ENCODE results near the gene LTB. TPM values are rescaled to one million over a fixed set of nuclear protein-coding genes. Genes with fewer than 3 reads are reported as not detected.
"Not testable (repeated sequence)": the region's sequence is repeated elsewhere in the genome, so short reads cannot be mapped to it uniquely, and the experiment has no call there.

The LTB gene
- total and polyA plus RNA-seq, 2 donors = 128 to 337 TPM

GRCh38 chr6:31559958-31560696 lies 22.1 kb downstream of the LTB start:
- H3K4me1 ChIP-seq (ENCODE audit: control insufficient read depth in 2 of 2, insufficient read depth in 2 of 2, low read length in 2 of 2) = peaks cover 43 to 61% of the 10 kb centered on the region in 2 donors
- peak in 4 of 9 donors; percentile 44 to 78 (median 56) for DNase-seq (ENCODE audit: low read depth in 6 of 9, low spot score in 9 of 9)
- H3K36me3 ChIP-seq (ENCODE audit: control insufficient read depth in 2 of 2, insufficient read depth in 2 of 2, low read length in 1 of 2) = peaks cover 7 to 23% of the 10 kb centered on the region in 2 donors
- no peaks in the 10 kb centered on the region for H3K9me3 ChIP-seq (ENCODE audit: control insufficient read depth in 2 of 2, insufficient read depth in 1 of 2, low read length in 1 of 2)
- no peaks in the 10 kb centered on the region for H3K27me3 ChIP-seq (ENCODE audit: control insufficient read depth in 2 of 2, insufficient read depth in 1 of 2, low read length in 1 of 2)
- WGBS = 21% methylated on average over 7 of the region's 7 CpGs
- peak overlapping the region; percentile 61 to 85 for H3K27ac ChIP-seq (ENCODE audit: low read depth in 1 of 2, low read length in 1 of 2)
- H3K4me3 ChIP-seq (ENCODE audit: low read length in 2 of 2) = no peak overlapping the region

DNA sequence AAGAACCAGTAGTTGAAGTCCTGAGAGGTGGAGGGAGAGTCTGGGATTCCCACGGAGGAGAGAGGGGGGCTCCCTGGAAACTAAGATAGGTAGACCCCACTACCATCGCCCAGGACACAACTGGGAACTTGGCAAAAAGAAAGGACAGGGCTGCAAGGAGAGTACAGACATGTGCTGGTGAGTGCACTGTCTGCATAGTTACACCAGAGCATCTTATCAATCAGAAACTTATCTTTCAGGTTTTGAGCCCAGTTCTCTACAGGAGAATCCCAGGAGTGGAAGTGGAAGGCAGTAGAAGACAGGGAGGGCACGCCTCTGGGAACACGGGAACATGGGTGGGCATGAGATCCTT lies 22.6 kb downstream of the LTB start:
- peaks cover 43 to 61% of the 10 kb centered on the region in 2 donors for H3K4me1 ChIP-seq (ENCODE audit: control insufficient read depth in 2 of 2, insufficient read depth in 2 of 2, low read length in 2 of 2)
- 26% methylated on average over 4 of the region's 4 CpGs for WGBS
- no peaks in the 10 kb centered on the region for H3K27me3 ChIP-seq (ENCODE audit: control insufficient read depth in 2 of 2, insufficient read depth in 1 of 2, low read length in 1 of 2)
- H3K36me3 ChIP-seq (ENCODE audit: control insufficient read depth in 2 of 2, insufficient read depth in 2 of 2, low read length in 1 of 2) = peaks cover 7 to 23% of the 10 kb centered on the region in 2 donors
- no peak for DNase-seq (ENCODE audit: low read depth in 6 of 9, low spot score in 9 of 9)
- no peaks in the 10 kb centered on the region for H3K9me3 ChIP-seq (ENCODE audit: control insufficient read depth in 2 of 2, insufficient read depth in 1 of 2, low read length in 1 of 2)
- H3K27ac ChIP-seq (ENCODE audit: low read depth in 1 of 2, low read length in 1 of 2) = peak overlapping the region; percentile 6 to 85
- no peak overlapping the region for H3K4me3 ChIP-seq (ENCODE audit: low read length in 2 of 2)

DNA sequence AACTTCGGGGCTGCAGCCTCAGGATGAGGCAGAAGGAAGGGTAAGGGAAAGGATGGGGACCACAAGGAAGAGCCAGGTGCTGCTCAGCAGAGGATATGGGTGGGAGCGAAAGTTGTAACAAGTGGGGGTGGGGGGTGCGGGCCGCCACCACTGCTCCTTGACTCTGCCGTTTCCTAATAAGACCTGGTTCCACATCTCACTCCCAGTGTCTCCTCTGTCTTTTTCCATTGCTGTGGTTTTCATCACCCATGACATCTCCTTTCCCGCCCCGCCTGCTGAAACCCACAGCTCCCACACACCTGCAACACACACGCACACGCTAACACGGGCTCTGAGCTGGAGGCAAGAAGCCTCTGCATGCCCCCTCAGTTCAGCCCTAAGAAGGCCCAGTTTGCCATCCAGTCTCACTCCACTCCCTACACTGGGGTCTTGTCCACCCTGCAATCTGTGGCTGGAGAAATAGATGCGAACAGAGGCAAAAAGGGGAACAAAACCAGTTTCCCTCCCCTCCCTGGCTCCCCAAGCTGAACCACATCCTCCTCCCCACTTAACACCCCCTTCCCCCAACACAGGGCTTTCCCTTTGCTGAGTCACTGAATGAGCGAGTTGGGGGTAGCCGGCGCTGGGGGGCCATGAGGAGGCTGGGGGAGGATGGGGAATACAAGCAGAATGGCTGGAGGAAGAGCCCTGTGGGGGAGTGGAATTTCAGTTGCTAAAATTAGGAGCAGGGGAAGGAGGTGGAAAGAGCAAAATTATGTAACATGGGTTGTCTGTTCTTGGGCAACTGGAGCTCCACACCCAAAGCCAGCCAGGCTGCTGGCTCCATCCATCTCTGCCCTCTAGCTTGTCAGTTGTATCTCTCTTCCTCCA lies 23.4 kb downstream of the LTB start:
- peak overlapping the region; percentile 3 to 21 for H3K4me3 ChIP-seq (ENCODE audit: low read length in 2 of 2)

GRCh38 chr6:31558318-31558625 lies 24.0 kb downstream of the LTB start:
- no peak for DNase-seq (ENCODE audit: low read depth in 6 of 9, low spot score in 9 of 9)
- peak overlapping the region in 1 of 2 donors; percentile 21 for H3K4me3 ChIP-seq (ENCODE audit: low read length in 2 of 2)
- H3K9me3 ChIP-seq (ENCODE audit: control insufficient read depth in 2 of 2, insufficient read depth in 1 of 2, low read length in 1 of 2) = no peaks in the 10 kb centered on the region
- H3K36me3 ChIP-seq (ENCODE audit: control insufficient read depth in 2 of 2, insufficient read depth in 2 of 2, low read length in 1 of 2) = peaks cover 7 to 31% of the 10 kb centered on the region in 2 donors
- WGBS = 69% methylated on average over 8 of the region's 8 CpGs
- H3K4me1 ChIP-seq (ENCODE audit: control insufficient read depth in 2 of 2, insufficient read depth in 2 of 2, low read length in 2 of 2) = peaks cover 43 to 61% of the 10 kb centered on the region in 2 donors
- peak overlapping the region; percentile 71 to 85 for H3K27ac ChIP-seq (ENCODE audit: low read depth in 1 of 2, low read length in 1 of 2)
- no peaks in the 10 kb centered on the region for H3K27me3 ChIP-seq (ENCODE audit: control insufficient read depth in 2 of 2, insufficient read depth in 1 of 2, low read length in 1 of 2)

More for the DNA sequence above, 23.4 kb downstream of the LTB start:
- peak in 5 of 9 donors; percentile 66 to 86 (median 68) for DNase-seq (ENCODE audit: low read depth in 6 of 9, low spot score in 9 of 9)
- Histone ChIP-seq H3K4me1 (ENCODE audit: control insufficient read depth in 2 of 2, insufficient read depth in 2 of 2, low read length in 2 of 2) (peaks cover 43 to 61% of the 10 kb centered on the region in 2 donors), H3K9me3 (ENCODE audit: control insufficient read depth in 2 of 2, insufficient read depth in 1 of 2, low read length in 1 of 2) (no peaks in the 10 kb centered on the region), H3K36me3 (ENCODE audit: control insufficient read depth in 2 of 2, insufficient read depth in 2 of 2, low read length in 1 of 2) (peaks cover 7 to 27% of the 10 kb centered on the region in 2 donors), H3K27me3 (ENCODE audit: control insufficient read depth in 2 of 2, insufficient read depth in 1 of 2, low read length in 1 of 2) (no peaks in the 10 kb centered on the region), H3K27ac (ENCODE audit: low read depth in 1 of 2, low read length in 1 of 2) (peak overlapping the region; percentile 71 to 85)
- WGBS = 5% methylated on average over 14 of the region's 14 CpGs

- no peak for DNase-seq (ENCODE audit: low read depth in 6 of 9, low spot score in 9 of 9)
- H3K4me3 ChIP-seq (ENCODE audit: low read length in 2 of 2) = no peak overlapping the region
- H3K4me1 ChIP-seq (ENCODE audit: control insufficient read depth in 2 of 2, insufficient read depth in 2 of 2, low read length in 2 of 2) = peaks cover 43 to 61% of the 10 kb centered on the region in 2 donors
- H3K9me3 ChIP-seq (ENCODE audit: control insufficient read depth in 2 of 2, insufficient read depth in 1 of 2, low read length in 1 of 2) = no peaks in the 10 kb centered on the region
- 70% methylated on average over 24 of the region's 24 CpGs for WGBS
- H3K27ac ChIP-seq (ENCODE audit: low read depth in 1 of 2, low read length in 1 of 2) = peak overlapping the region; percentile 71 to 85
- peaks cover 7 to 34% of the 10 kb centered on the region in 2 donors for H3K36me3 ChIP-seq (ENCODE audit: control insufficient read depth in 2 of 2, insufficient read depth in 2 of 2, low read length in 1 of 2)
- no peaks in the 10 kb centered on the region for H3K27me3 ChIP-seq (ENCODE audit: control insufficient read depth in 2 of 2, insufficient read depth in 1 of 2, low read length in 1 of 2)
These were observed 24.5 kb downstream of the LTB start for GRCh38 chr6:31557443-31558317.

DNA sequence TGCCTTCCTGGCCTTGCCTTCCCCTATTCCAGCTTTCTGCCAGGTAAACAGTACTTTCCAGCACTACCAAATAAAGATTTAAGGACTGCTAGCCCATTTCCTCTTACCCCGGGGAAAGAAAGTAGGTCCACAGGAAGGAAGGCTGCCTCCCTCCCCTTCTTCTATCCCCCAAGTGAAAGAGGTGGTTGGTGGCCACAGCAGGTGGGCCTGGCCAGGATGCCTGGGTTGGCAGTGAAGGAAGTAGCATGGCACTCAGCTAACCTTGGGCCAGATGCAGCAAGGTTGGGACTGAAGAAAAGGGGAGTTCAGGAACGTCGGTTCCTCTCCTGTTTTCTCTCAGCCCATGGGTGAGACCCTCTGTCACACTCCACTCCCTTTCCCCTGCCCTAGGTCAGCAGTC lies 25.9 kb downstream of the LTB start:
- H3K27ac ChIP-seq (ENCODE audit: low read depth in 1 of 2, low read length in 1 of 2) = peak overlapping the region; percentile 74 to 75
- no peaks in the 10 kb centered on the region for H3K27me3 ChIP-seq (ENCODE audit: control insufficient read depth in 2 of 2, insufficient read depth in 1 of 2, low read length in 1 of 2)
- peaks cover 7 to 36% of the 10 kb centered on the region in 2 donors for H3K36me3 ChIP-seq (ENCODE audit: control insufficient read depth in 2 of 2, insufficient read depth in 2 of 2, low read length in 1 of 2)
- peak in 1 of 9 donors; percentile 74 for DNase-seq (ENCODE audit: low read depth in 6 of 9, low spot score in 9 of 9)
- 10% methylated on average over 3 of the region's 3 CpGs for whole genome bisulfite sequencing
- H3K9me3 ChIP-seq (ENCODE audit: control insufficient read depth in 2 of 2, insufficient read depth in 1 of 2, low read length in 1 of 2) = no peaks in the 10 kb centered on the region
- H3K4me1 ChIP-seq (ENCODE audit: control insufficient read depth in 2 of 2, insufficient read depth in 2 of 2, low read length in 2 of 2) = peaks cover 43 to 61% of the 10 kb centered on the region in 2 donors
- H3K4me3 ChIP-seq (ENCODE audit: low read length in 2 of 2) = no peak overlapping the region

DNA sequence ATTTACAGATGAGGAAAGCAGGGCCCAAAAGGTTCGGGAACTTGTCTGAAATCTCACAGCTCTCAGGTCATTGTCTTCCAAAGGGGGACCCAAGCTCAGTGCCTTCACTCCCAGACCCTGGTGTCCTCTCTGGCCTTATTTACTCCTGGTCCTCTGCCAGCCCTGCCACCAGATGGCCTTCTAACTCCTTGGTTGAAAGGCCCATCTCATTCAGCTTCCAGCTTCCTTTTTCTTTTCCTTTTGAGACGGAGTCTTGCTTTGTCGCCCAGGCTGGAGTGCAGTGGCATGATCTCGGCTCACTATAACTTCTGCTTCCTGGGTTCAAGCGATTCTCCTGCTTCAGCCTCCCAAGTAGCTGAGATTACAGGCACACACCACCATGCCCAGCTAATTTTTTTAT lies 30.9 kb downstream of the LTB start:
- peaks cover 13 to 26% of the 10 kb centered on the region in 2 donors for H3K36me3 ChIP-seq (ENCODE audit: control insufficient read depth in 2 of 2, insufficient read depth in 2 of 2, low read length in 1 of 2)
- H3K27me3 ChIP-seq (ENCODE audit: control insufficient read depth in 2 of 2, insufficient read depth in 1 of 2, low read length in 1 of 2); H3K4me3 ChIP-seq (ENCODE audit: low read length in 2 of 2); H3K27ac ChIP-seq (ENCODE audit: low read depth in 1 of 2, low read length in 1 of 2); H3K9me3 ChIP-seq (ENCODE audit: control insufficient read depth in 2 of 2, insufficient read depth in 1 of 2, low read length in 1 of 2): not testable (repeated sequence)
- H3K4me1 ChIP-seq (ENCODE audit: control insufficient read depth in 2 of 2, insufficient read depth in 2 of 2, low read length in 2 of 2) = peaks cover 13 to 34% of the 10 kb centered on the region in 2 donors
- peak in 4 of 9 donors; percentile 56 to 88 (median 72) for DNase-seq (ENCODE audit: low read depth in 6 of 9, low spot score in 9 of 9)
- 27% methylated on average over 5 of the region's 5 CpGs for WGBS

DNA sequence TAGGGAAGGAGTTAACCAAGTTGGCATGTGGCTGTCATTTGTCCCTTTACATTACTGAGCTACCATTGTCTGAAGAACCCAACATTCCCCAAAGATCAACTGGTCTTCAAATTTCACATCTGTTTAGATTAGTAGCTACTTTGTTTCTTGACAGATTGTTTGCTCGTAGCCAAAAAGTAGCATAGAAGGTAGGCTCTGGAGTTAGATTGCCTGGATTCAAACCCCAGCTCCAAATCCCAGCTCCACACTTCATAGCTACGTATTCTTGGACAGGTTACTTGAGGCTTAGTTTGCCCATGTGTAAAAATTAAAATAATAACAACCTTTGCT lies 33.7 kb downstream of the LTB start:
- Histone ChIP-seq H3K36me3 (ENCODE audit: control insufficient read depth in 2 of 2, insufficient read depth in 2 of 2, low read length in 1 of 2) (peaks cover 13 to 20% of the 10 kb centered on the region in 2 donors), H3K4me3 (ENCODE audit: low read length in 2 of 2) (no peak overlapping the region), H3K27me3 (ENCODE audit: control insufficient read depth in 2 of 2, insufficient read depth in 1 of 2, low read length in 1 of 2) (no peaks in the 10 kb centered on the region), H3K27ac (ENCODE audit: low read depth in 1 of 2, low read length in 1 of 2) (peak overlapping the region in 1 of 2 donors; percentile 87), H3K9me3 (ENCODE audit: control insufficient read depth in 2 of 2, insufficient read depth in 1 of 2, low read length in 1 of 2) (no peaks in the 10 kb centered on the region), H3K4me1 (ENCODE audit: control insufficient read depth in 2 of 2, insufficient read depth in 2 of 2, low read length in 2 of 2) (peaks cover 7 to 31% of the 10 kb centered on the region in 2 donors)
- 97% methylated on average over 2 of the region's 2 CpGs for WGBS
- no peak for DNase-seq (ENCODE audit: low read depth in 6 of 9, low spot score in 9 of 9)
